Prostate gland (tissue), 2 donors: ENCODE data around the gene FXYD6.

Experiments
- CTCF ChIP-seq, 4 experiments: fragments of 200-600 bp in 2 of 4; fragments of 450-650 bp in 2 of 4; sonication (generic) in 2 of 4; IDR thresholded peaks; 1 replicate in 3 of 4; 2 replicates in 1 of 4; pipeline ENCODE4 v1.5.1; 2016 to 2019; ENCODE audit warnings: antibody characterized with exemption in 4 of 4, mild to moderate bottlenecking in 2 of 4, moderate library complexity in 2 of 4
- POLR2A ChIP-seq: fragments of 450-650 bp; IDR thresholded peaks from one replicate; pipeline ENCODE4 v1.6.1; 2016; ENCODE audit warnings: antibody characterized with exemption, mild to moderate bottlenecking

- TF ChIP-seq CTCF (IDR thresholded peaks at IDR 0.05) = no peak
- no peak for TF ChIP-seq POLR2A
Measured at GRCh38 chr11:117917591-117918151, 41.2 kb upstream of the FXYD6 start.
